ENCODE measurements around the gene PAFAH1B2.

GRCh38 chr11:117199916-117200812 lies 56.1 kb downstream of the PAFAH1B2 start:
- TF ChIP-seq CTCF (conservative IDR thresholded peaks at IDR 0.05; ENCODE audit: low read depth, low read length) (no peak), EZH2 (IDR thresholded peaks at IDR 0.05; ENCODE audit: borderline replicate concordance, low read depth, low read length, poor library complexity, severe bottlenecking) (no peak)
